Lung (tissue), 12 donors: ENCODE results near the gene STXBP6. TPM values are rescaled to one million over a fixed set of nuclear protein-coding genes. Genes with fewer than 3 reads are reported as not detected.

ENCODE experiments used
- ATAC-seq: fragments of 200-7000 bp; cut with Tn5 transposase; one replicate; pipeline ENCODE4 v1.9.1; 2020; ENCODE audit warnings: moderate number of reproducible peaks; ENCODE audit not compliant: insufficient read depth, low FRiP score
- DNase-seq, 3 donors: peaks; one replicate each; pipeline ENCODE4 v3.0.0-alpha.2; 2013 to 2017
- H3K27ac ChIP-seq, 2 donors: one replicate each; pipeline ENCODE4 v1.5.1; 2013; ENCODE audit warnings: mild to moderate bottlenecking in 2 of 2, moderate library complexity in 2 of 2, control low read depth in 1 of 2, inconsistent platforms in 1 of 2, low read depth in 1 of 2, low read length in 1 of 2
- H3K27me3 ChIP-seq, 3 donors: one replicate each; pipeline ENCODE4 v1.5.1; 2013; ENCODE audit warnings: low read length in 2 of 3; ENCODE audit not compliant: control insufficient read depth in 3 of 3, insufficient read depth in 3 of 3
- H3K36me3 ChIP-seq, 4 donors: one replicate each; pipeline ENCODE4 v1.5.1; 2013; ENCODE audit warnings: low read length in 4 of 4, mild to moderate bottlenecking in 1 of 4, moderate library complexity in 1 of 4; ENCODE audit not compliant: control insufficient read depth in 4 of 4, insufficient read depth in 4 of 4
- H3K4me1 ChIP-seq, 5 donors: one replicate each; pipeline ENCODE4 v1.5.1; 2013; ENCODE audit warnings: low read length in 5 of 5, mild to moderate bottlenecking in 2 of 5, moderate library complexity in 1 of 5; ENCODE audit not compliant: control insufficient read depth in 5 of 5, insufficient read depth in 5 of 5
- H3K4me3 ChIP-seq: one replicate; pipeline ENCODE4 v1.5.1; 2013; ENCODE audit warnings: mild to moderate bottlenecking, control low read depth, moderate library complexity
- H3K9ac ChIP-seq, 2 donors: one replicate each; pipeline ENCODE4 v1.5.1; 2013; ENCODE audit warnings: low read length in 2 of 2, control low read depth in 1 of 2; ENCODE audit not compliant: insufficient read depth in 1 of 2
- H3K9me3 ChIP-seq, 4 donors: one replicate each; pipeline ENCODE4 v1.5.1; 2013; ENCODE audit warnings: low read length in 3 of 4, mild to moderate bottlenecking in 1 of 4, moderate library complexity in 1 of 4; ENCODE audit not compliant: control insufficient read depth in 4 of 4, insufficient read depth in 3 of 4
- CTCF ChIP-seq: IDR thresholded peaks from 2 replicates; pipeline ENCODE4 v1.5.1; 2012; ENCODE audit warnings: mild to moderate bottlenecking; ENCODE audit errors: control extremely low read depth, extremely low read depth
- WGBS, 2 donors: extraction: QIAGEN DNeasy Blood & Tissue Kit; methylation state at CpG; one replicate each; pipeline ENCODE4 v1.1.7; 2013; 5-methylcytosine and 5-hydroxymethylcytosine counted together
- polyA plus RNA-seq, 2 donors: library from polyadenylated mRNA; stranded (reverse); fragments of 200-250 nt; gene quantifications; one replicate each; pipeline ENCODE4 v1.2.1, GENCODE V29; 2013
- total RNA-seq, 2 donors: library from RNA; depleted of rRNA in 1 of 2; stranded (reverse); fragments of >200 nt in 1 of 2; gene quantifications; one replicate each; pipeline ENCODE4 v1.2.1, GENCODE V29; 2014 to 2021
- donor health status: control.
- donor health status: control.
- donor health status: Bipolar disorder and iron deficiency.
- donor health status: healthy.
- donor health status: DM: yes; HTN: yes; CAD: no.

Gene STXBP6
- total and polyA plus RNA-seq, 4 donors: 9.3 to 42.5 (median 10.5) TPM

DNA sequence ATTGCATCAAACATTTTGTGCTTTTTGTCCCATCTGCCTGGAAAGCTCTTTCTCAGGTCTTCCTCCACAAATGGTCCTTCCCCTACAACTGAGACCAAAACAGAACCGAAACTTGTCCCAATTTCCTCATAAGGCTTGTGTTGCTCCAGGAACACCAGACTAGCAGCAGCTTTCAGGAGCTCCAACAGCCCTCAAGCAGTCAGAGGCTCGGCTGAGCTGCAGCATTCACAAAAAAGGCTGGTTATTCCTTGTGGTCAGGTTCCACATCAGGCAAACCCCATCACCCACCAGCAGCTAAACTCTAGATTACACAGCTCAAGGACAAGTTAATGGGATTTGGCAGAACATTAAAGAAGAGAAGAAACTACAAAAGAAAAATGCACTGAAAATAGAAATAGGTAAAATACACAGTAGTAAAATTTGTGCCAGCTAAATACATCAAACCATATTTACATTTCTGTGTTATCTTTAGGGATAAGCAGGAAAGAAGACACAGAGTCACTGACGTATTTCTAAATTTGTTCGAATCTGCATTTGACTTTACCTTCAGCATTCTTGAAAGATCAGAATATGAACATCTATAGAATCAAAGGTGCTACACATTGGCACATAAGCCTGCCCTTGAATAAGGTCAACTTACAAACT lies 141.2 kb downstream of the STXBP6 start:
- WGBS, 2 donors: 71 to 80% methylated on average over 4 of the region's 4 CpGs
- peaks cover 0 to 1% (median 0%) of the 10 kb centered on the region in 4 donors for H3K36me3 ChIP-seq
- H3K9me3 ChIP-seq: no peaks in the 10 kb centered on the region
- no peak overlapping the region for H3K4me3 ChIP-seq
- TF ChIP-seq CTCF: no peak
- DNase-seq (no peak), ATAC-seq (no peak)
- H3K27ac ChIP-seq: no peak overlapping the region
- no peak overlapping the region for H3K9ac ChIP-seq
- H3K4me1 ChIP-seq: peaks cover 4 to 26% (median 18%) of the 10 kb centered on the region in 5 donors
- H3K27me3 ChIP-seq: no peaks in the 10 kb centered on the region

DNA sequence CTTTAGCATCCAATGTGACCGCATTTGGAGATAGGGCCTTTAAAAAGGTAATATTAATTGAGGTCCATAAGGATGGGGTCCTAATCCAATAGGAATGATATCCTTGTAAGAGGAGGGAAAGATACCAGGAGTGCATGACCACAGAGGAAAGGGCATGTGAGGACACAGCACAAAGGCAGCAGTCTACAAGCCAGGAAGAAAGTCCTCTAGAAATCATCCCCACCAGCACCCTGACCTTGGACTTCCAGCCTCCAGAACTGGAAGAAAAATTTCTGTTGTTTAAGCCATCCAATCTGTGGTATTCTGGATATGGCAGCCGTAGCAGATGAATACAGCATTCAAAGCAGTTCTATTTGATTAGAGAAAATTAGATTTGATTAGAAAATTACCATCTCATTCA lies 145.4 kb downstream of the STXBP6 start:
- H3K4me1 ChIP-seq: peaks cover 0 to 18% (median 8%) of the 10 kb centered on the region in 5 donors
- no peaks in the 10 kb centered on the region for H3K9me3 ChIP-seq
- no peak for ATAC-seq
- H3K36me3 ChIP-seq: peaks cover 0 to 1% (median 0%) of the 10 kb centered on the region in 4 donors
- no peak for TF ChIP-seq CTCF
- no peaks in the 10 kb centered on the region for H3K27me3 ChIP-seq
- no peak overlapping the region for H3K27ac ChIP-seq
- H3K9ac ChIP-seq: no peak overlapping the region
- WGBS, 2 donors: 93 to 98% methylated on average over 2 of the region's 2 CpGs
- DNase-seq: no peak
- no peak overlapping the region for H3K4me3 ChIP-seq

- Histone ChIP-seq H3K36me3 (peaks cover 0 to 1% (median 0%) of the 10 kb centered on the region in 4 donors), H3K4me3 (no peak overlapping the region), H3K9ac (peak overlapping the region in 1 of 2 donors; percentile 49), H3K27me3 (no peaks in the 10 kb centered on the region), H3K27ac (no peak overlapping the region), H3K4me1 (peaks cover 0 to 18% (median 8%) of the 10 kb centered on the region in 5 donors), H3K9me3 (no peaks in the 10 kb centered on the region)
- TF ChIP-seq CTCF: no peak
- no peak for DNase-seq
- ATAC-seq: no peak
Measured at GRCh38 chr14:24903337-24903736, 146.6 kb downstream of the STXBP6 start.
